Activated CD4-positive, alpha-beta T cell treated with anti-CD3 and anti-CD28 coated beads, Interleukin-2, amount 50 U/mL, for 4 hours (primary cell): ENCODE measurements around the gene LINGO3.
A peak's percentile ranks its signal among the peaks of the same experiment; 100 is the strongest.

ENCODE experiments used
- DNase-seq, 2 experiments: peaks; one replicate each; pipeline ENCODE4 v3.0.0-alpha.2; 2020

The LINGO3 gene

GRCh38 chr19:2339644-2340310, 31.8 kb upstream of the LINGO3 start:
- no peak for DNase-seq

GRCh38 chr19:2338751-2339643, 31.0 kb upstream of the LINGO3 start:
- DNase-seq: no peak

DNA sequence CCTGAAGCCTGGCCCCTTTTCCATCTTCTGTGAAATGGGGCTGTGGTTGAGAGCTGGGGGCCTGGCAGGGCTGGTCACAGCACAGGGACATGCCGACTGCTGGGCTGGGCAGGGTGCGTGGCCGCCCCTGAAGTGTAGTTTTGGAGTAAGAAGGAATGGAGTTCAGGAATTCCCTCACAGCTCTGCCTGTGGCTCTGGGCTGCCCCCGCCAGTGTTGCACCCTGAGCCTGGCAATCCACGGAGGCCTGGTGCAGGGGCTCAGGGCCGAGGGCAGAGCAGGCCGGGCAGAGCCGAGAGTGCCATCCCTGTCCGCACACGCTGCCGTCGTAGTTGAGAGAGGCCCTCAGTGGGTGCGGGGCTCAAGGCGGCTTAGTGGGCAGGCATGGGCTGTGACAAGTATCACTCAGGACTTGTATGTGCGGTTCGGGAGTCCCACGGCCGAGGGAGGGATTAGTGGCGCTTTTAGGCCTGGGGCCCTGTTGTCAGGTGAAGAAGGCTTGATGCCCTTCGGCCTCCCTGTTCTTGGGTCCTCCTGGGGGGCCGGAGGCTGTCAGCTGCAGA, 30.2 kb upstream of the LINGO3 start:
- DNase-seq: no peak

DNA sequence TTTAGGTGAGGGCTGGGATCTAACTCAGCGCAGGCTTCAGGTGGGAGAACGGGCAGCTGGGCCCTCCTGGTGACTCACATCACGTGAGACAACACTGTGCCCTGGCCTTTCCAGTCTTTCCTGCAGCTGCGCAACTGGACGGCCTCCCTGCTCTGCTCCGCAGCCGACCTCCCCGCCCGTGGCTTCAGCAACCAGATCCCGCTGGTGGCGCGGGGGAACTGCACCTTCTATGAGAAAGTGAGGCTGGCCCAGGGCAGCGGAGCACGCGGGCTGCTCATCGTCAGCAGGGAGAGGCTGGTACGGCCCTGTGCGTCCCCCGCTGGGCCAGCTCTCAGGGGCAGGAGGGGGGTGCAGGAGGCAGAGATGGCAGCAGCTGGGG, 29.4 kb upstream of the LINGO3 start:
- DNase-seq: no peak

- DNase-seq: no peak
Observed at GRCh38 chr19:2336528-2337328, 28.8 kb upstream of the LINGO3 start.

DNA sequence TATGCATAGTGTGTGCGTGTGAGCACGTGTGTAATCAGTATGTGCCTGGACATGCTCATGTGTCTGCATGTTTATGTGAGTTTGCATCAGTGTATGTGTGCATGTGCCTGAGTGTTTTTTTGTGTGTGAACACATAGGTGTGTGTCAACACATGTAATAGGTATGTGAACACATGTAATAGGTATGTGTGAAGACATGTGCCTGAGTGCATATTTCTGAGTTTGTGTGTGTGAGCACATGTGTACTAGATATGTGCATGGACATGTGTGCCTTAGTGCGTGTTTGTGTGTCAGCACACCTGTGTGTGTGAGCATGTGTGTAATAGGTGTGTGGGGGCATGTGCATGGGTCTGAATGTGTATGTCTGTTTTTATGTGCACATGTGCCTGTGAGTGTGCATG, 27.9 kb upstream of the LINGO3 start:
- DNase-seq: no peak

DNA sequence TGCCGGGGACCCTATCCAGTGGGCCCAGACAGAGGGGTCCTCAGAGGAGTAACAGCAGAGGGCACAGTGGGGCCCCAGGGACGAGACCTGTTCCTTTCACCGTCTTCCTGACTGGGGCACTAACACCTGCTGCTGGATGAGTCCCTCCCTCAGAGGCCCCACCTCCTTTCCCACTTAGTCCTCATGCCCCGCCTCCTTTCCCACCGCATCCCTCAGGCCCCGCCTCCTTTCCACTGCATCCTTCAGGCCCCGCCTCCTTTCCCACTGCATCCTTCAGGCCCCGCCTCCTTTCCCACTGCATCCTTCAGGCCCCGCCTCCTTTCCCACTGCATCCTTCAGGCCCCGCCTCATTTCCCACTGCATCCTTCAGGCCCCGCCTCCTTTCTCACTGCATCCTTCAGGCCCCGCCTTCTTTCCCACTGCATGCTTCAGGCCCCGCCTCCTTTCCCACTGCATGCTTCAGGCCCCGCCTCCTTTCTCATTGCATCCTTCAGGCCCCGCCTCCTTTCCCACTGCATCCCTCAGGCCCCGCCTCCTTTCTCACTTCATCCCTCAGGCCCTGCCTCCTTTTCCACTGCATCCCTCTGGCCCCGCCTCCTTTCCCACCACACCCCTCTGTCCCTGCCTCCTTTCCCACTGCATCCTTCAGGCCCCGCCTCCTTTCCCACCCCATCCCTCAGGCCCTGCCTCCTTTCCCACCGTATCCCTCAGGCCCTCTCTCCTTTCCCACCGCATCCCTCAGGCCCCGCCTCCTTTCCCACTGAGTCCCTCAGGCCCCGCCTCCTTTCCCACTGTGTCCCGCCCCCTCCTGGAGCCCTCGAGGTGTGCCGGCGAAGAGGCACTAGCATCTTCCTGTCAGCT, 27.3 kb upstream of the LINGO3 start:
- no peak for DNase-seq

DNA sequence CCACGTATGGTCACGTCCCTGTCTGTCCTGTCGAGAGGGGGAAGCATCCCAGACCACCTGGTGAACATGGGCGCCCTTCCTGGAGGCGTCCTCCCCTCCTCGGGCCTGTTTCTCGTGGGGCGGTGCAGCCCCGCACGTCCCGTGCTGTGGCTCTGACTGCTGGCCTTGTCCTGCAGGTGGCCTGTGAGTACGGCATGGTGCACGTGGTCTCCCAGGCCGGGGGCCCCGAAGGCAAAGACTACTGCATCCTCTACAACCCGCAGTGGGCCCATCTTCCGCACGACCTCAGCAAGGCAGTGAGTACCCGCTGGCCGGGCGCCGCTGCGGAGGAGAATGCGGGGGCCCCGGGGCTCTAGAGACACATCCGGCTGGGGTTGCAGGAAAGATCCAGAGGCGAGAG, 26.5 kb upstream of the LINGO3 start:
- DNase-seq: no peak

- DNase-seq: no peak
Observed at GRCh38 chr19:2333807-2334211, 25.9 kb upstream of the LINGO3 start.

- DNase-seq: no peak
Observed at GRCh38 chr19:2333027-2333806, 25.3 kb upstream of the LINGO3 start.

DNA sequence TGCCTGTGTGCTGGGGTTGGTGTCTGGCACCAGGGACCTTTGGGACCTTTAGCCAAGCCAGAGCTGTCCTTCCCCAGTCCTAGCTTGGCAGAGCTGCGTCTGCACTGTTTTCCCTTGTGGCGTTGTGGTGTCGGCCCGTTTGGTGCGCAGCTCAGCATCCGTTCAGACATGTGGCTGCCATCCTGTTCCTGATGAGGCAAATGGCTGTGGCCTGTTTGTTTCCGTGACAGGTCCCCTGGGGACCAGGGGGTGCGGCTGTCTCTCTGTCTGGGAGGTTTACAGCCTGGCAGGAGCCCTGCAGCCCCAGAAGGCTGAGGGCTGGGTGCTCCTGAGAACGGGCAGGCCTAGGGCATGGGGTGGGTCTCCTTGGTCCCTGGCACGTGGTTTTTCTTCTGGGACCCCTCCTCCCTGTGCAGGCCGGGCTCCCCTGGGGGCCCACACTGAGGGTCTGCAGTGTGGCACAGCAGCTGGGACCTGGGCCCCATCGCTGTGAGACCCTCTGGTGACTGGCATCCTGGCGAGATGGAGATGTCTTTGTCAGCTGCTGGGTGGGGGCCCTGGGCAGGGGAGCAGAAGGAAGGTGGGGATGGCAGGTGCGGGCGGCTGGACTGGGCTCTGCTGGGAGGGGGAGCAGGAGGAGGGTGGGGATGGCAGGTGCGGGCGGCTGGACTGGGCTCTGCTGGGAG, 24.5 kb upstream of the LINGO3 start:
- DNase-seq: no peak

DNA sequence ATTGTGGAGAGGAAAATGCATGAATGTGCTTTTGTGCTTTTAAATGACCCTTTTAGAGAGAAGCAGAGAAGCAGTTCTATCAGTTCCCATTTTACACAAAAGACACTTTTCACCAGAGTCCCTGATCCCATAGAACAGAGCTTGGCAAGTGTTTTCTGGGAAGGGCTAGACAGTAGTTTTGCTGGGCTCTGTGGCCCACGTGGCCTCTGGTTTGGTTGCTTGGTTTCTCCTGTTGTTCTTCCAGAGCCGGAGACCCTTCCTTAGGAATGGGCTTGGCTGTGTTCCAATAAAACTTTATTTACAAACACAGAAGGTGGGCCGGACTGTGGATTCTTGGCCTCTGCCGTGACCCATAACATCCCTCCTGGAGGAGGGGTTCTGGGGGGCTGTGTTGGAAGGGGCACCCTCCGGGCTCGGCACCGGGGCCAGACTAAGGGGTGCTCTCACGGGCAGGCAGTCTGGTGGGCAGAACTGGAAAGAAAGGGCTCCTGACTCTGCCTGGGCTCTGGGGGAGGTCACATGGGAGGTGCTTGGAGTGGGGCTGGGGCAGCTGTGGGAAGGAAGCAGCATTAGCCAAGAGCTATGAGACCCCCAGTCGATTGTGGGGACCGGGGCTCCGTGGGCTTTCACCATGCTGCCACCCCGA, 23.8 kb upstream of the LINGO3 start:
- no peak for DNase-seq

DNA sequence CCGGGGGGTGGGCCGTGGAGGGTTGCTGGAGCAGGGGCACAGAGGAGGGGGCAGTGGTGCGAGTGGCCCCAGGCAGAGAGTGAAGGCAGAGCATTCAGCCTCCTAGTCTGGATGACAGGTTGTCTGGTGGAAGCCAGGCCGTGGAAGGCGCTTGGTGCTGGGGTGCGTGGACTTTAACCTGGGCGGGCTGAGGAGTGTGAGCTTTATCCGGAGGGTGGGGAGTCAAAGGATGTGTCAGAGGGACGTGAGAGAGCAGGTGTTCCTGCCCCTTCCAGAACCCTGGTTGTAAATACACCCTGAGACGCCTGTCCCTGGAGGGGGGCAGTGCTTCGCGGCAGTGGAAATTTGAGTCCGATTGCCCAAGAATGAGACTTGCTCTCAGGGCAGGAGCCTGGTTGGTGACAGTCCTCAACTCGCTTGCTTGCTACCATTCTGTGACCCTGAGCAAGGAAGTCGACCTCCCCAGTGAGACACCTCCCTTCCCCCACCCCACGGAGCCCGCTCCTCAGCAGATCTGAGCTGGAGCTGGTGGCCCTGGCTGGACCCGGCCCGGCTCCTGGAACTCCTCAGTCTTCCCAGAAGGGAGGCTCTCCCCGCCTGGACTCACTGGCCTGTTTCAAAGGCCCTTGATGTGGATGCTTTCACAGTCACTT, 22.8 kb upstream of the LINGO3 start:
- DNase-seq: no peak

- DNase-seq: no peak
Observed at GRCh38 chr19:2330255-2330631, 22.3 kb upstream of the LINGO3 start.

DNA sequence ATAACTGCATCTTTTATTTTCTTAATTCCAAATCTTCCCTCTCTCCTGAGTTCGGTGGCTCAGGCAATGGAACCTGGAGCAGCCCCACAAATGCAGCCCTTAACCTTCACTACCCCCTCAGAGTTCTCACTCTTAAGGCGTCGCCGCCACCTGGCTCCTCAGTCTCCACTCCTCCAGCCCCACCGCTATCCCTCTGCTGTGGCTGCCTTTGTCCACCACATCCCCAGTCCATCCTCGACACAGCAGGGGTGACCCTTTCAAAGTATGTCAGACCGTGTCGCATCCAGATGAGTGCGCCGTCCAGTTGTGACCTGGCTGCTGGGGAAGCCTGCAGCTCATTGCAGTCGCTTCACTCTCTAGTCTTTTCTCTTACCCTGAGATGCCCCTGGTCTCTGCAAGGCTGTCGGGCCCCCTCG, 21.6 kb upstream of the LINGO3 start:
- no peak for DNase-seq

- no peak for DNase-seq
Observed at GRCh38 chr19:2329149-2329478, 21.2 kb upstream of the LINGO3 start.

- DNase-seq: peak; percentile 87 to 89
Observed at GRCh38 chr19:2328401-2329148, 20.6 kb upstream of the LINGO3 start, which contains the start of the genes LSM7 and SPPL2B. Gene LSM7, minus strand, starts transcription at chr19:2328586. Its CDS starts 20 bp downstream, at chr19:2328566. Gene SPPL2B, plus strand, starts transcription at chr19:2328684. Its CDS starts 26 bp downstream, at chr19:2328710.

DNA sequence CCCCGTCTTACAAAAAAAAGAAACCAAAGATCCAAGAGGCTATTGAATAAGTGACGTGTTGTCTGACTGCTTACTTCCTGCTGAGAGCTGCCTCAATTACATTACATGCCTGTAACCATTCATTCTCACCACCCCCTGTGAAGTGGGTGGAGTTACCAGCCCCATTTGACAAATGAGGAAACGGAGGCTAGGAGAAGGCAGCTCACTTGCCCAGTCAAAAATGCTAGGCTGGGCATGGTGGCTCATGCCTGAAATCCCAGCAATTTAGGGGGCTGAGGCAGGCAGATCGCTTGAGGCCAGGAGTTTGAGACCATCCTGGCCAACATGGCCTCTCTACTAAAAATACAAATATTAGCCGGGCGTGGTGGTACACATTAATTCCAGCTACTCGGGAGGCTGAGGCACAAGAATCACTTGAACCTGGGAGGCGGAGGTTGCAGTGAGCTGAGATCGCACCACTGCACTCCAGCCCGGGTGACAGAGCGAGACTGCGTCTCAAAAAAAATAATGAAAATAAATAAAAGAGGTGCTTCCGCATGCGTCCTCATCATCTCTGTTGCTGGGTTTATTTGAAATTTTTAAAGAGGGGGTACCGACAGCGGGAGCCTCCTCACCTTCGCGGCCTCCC, 19.9 kb upstream of the LINGO3 start:
- DNase-seq: peak; percentile 39 to 49
